ENCODE results near the gene M1AP. TPM values are rescaled to one million over a fixed set of nuclear protein-coding genes. Genes with fewer than 3 reads are reported as not detected.

M1AP gene
- total RNA-seq, 1 donor from 2014 or later, result 0.81 TPM

GRCh38 chr2:74673826-74674528 lies 25.8 kb upstream of the M1AP start:
- H3K27me3 Mint-ChIP-seq (ENCODE audit: unreplicated experiment), result peaks cover 6% of the 10 kb centered on the region
- peaks cover 25% of the 10 kb centered on the region for H3K36me3 Mint-ChIP-seq (ENCODE audit: unreplicated experiment)
- no peak overlapping the region for H3K27ac Mint-ChIP-seq (ENCODE audit: unreplicated experiment)
- no peak for TF ChIP-seq CTCF (IDR thresholded peaks at IDR 0.05; ENCODE audit: partially characterized antibody, unreplicated experiment)
- peaks cover 5% of the 10 kb centered on the region for H3K9me3 Mint-ChIP-seq (ENCODE audit: unreplicated experiment)
- no peak overlapping the region for H3K4me3 Mint-ChIP-seq (ENCODE audit: unreplicated experiment)
- peaks cover 4% of the 10 kb centered on the region for H3K4me1 Mint-ChIP-seq (ENCODE audit: low read depth, unreplicated experiment)
- DNase-seq, result no peak

- Mint-ChIP-seq H3K9me3 (ENCODE audit: unreplicated experiment) (peaks cover 5% of the 10 kb centered on the region), H3K36me3 (ENCODE audit: unreplicated experiment) (peaks cover 21% of the 10 kb centered on the region), H3K4me3 (ENCODE audit: unreplicated experiment) (no peak overlapping the region), H3K27ac (ENCODE audit: unreplicated experiment) (no peak overlapping the region), H3K27me3 (ENCODE audit: unreplicated experiment) (peaks cover 4% of the 10 kb centered on the region), H3K4me1 (ENCODE audit: low read depth, unreplicated experiment) (peaks cover 4% of the 10 kb centered on the region)
- TF ChIP-seq CTCF (IDR thresholded peaks at IDR 0.05; ENCODE audit: partially characterized antibody, unreplicated experiment), result no peak
- DNase-seq, result no peak
Measured at GRCh38 chr2:74671479-74671878, 23.3 kb upstream of the M1AP start.

- peaks cover 4% of the 10 kb centered on the region for H3K4me1 Mint-ChIP-seq (ENCODE audit: low read depth, unreplicated experiment)
Measured at GRCh38 chr2:74670263-74670662, 22.1 kb upstream of the M1AP start.

GRCh38 chr2:74668087-74668486 lies 20.0 kb upstream of the M1AP start:
- H3K4me3 Mint-ChIP-seq (ENCODE audit: unreplicated experiment), result no peak overlapping the region

More at GRCh38 chr2:74670263-74670662, 22.1 kb upstream of the M1AP start:
- no peak overlapping the region for H3K4me3 Mint-ChIP-seq (ENCODE audit: unreplicated experiment)
- no peak overlapping the region for H3K27ac Mint-ChIP-seq (ENCODE audit: unreplicated experiment)
- peaks cover 1% of the 10 kb centered on the region for H3K9me3 Mint-ChIP-seq (ENCODE audit: unreplicated experiment)
- no peak for DNase-seq
- H3K27me3 Mint-ChIP-seq (ENCODE audit: unreplicated experiment), result peaks cover 2% of the 10 kb centered on the region
- no peak for TF ChIP-seq CTCF (IDR thresholded peaks at IDR 0.05; ENCODE audit: partially characterized antibody, unreplicated experiment)
- H3K36me3 Mint-ChIP-seq (ENCODE audit: unreplicated experiment), result peaks cover 14% of the 10 kb centered on the region

More at GRCh38 chr2:74668087-74668486, 20.0 kb upstream of the M1AP start:
- TF ChIP-seq CTCF (IDR thresholded peaks at IDR 0.05; ENCODE audit: partially characterized antibody, unreplicated experiment), result no peak
- Mint-ChIP-seq H3K27ac (ENCODE audit: unreplicated experiment) (no peak overlapping the region), H3K27me3 (ENCODE audit: unreplicated experiment) (peaks cover 2% of the 10 kb centered on the region), H3K4me1 (ENCODE audit: low read depth, unreplicated experiment) (no peaks in the 10 kb centered on the region), H3K9me3 (ENCODE audit: unreplicated experiment) (peaks cover 1% of the 10 kb centered on the region), H3K36me3 (ENCODE audit: unreplicated experiment) (peaks cover 7% of the 10 kb centered on the region)
- DNase-seq, result no peak
